GM21390 (cell line): ENCODE results near the gene DAB1.
"Not testable (repeated sequence)": the region's sequence is repeated elsewhere in the genome, so short reads cannot be mapped to it uniquely, and the experiment has no call there.

Experiments used
- ATAC-seq: cut with Tn5 transposase; IDR thresholded peaks from one replicate; pipeline ENCODE4 v1.9.1; 2021; ENCODE audit not compliant: unreplicated experiment

DAB1 gene

DNA sequence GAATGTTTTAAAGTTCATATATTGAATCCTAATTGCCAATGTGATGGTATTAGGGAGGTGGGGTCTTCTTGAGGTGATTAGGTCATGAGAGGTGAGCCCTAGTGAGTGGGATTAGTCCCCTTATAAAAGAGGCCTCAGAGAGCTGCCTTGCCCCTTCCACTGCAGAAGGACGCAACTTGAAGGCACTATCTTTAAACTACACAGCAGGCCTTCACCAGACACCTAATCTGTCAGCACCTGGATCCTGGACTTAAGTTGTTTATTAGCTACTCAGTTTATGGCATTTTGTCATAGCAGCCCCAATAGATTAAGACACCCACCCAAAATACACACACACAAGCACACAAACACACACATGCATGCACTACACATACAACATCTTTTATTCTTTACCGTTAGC, 61.4 kb downstream of the DAB1 start:
- ATAC-seq = no peak

DNA sequence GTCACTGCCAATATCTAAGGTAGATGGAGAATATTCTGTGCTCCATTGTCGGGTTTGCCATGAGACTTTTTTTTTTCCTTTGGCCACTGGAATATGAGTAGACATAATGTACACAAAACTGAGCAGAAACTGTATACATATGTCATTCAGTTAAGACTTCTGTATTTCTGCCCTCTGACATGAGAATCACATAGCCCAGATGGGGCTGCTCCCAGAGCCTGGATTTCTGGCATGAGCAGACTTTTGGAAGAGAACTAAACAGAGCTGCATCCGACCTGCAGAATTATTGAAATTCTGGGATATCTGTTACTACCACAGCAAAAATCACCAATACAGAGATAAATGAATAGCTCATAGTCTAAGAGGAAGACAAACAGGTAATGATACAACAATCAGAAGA, 62.3 kb downstream of the DAB1 start:
- no peak for ATAC-seq

DNA sequence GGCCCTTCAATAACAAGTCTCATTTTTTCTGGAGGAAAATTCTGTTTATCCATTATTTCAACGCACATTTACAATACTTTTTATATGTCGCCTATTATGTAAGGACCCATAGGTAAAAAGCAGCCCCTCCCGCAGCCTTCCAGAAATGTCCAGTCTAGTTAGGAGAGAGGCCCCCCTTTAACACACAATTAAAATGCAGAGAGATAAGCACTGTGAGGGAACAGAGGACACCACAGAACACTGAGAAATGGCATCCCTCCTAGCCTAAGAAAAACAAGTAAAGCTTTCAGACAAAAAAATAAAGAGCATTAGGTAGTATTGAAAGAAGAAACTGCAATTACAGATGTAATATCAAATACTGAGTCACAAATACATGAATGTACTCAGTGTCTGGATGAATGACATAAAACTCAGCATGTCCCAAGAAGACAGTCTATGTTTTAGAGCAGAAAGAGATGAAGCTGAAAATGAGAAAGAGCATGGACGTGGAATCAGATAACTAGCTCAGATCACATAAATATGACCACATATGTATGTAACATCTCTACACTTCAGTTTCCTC, 62.9 kb downstream of the DAB1 start:
- ATAC-seq = no peak

DNA sequence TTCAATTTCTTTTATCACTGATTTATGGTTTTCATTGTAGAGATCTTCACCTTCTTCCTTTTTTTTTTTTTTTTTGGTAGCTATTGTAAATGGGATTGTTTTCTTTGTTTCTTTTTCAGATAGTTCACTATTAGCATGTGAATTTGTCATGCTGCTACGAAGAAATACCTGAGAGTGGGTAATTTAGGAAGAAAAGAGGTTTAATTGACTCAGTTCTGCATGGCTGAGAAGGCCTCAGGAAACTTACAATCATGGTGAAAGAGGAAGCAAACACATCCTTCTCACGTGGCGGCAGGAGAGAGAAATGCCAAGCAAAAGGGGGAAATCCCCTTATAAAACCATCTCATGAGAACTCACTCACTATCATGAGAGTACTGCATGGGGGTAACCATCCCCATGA, 66.4 kb downstream of the DAB1 start:
- ATAC-seq = no peak

DNA sequence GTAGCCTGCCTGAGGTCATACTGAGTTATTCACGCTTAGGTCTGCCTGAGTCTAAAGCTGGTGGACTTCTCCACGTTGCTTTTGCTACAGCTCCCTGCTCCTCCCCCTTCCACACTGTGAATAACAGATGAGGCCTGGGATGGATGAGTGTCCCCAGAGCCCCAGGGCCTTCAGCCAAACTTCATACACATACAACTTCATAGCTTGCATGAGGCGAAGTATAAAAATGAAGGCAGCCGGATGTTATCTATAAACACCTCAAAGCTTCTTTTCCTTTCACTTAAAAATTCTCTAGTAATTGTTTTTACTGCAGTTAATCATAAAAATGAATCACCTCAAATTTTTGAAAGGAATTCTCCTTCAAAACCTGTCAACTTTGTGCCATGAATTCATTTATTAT, 70.2 kb downstream of the DAB1 start:
- ATAC-seq = no peak

DNA sequence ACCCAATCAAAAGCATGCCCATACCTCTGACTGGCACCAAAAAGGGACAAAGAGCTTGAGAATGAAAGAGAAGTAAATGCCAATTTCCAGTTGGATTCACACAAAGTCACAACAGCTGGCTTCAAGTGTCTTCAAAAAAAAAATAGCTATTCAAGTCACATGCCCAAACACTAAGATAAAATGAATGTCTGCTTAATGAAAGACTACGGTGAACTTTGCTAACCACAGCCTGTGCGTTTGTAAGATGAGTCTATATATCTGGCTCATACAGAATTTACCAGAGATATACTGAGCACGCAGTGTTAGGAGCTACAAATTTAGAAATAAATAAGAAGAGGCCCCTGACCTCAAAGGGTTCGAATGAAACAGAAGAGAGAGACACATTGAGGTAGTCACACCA, 73.2 kb downstream of the DAB1 start:
- ATAC-seq = no peak

DNA sequence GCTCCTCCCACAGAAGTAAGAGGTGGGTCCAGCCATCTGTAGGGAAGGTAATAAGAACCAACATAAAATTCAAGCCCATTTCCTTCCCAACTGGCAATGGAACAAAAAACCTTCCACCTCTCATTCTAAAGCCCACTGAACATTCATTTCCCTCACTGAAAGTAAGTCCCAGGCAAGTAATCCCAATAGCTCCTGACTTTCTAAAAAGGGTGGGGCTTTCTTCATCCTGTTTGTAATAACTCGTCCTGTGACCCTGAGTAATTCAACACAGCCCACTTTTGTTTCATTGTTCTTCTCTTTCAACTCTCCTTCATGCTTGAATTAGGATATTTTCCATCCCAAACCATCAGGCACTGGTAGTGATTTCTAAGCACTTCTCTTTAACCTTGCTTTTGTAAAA, 74.9 kb downstream of the DAB1 start:
- ATAC-seq = no peak

DNA sequence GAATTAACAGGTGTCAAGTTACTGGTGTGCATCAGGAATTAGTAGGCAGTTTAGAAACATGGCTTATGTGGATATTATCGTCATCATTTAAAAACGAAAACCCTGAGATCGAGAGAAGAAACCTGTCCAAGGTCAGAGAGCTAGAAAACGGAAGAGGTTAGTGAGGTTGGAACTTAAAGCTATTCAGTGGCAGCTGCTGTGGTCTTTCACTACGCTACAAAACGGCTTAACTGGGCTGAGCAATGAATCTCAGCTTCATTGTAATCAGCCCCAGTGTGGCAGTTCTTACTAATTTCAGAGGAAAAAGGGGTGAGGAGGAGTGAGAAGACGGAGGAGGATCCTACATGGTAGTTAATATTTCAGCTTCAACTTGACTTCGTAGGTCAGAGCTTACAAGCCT, 77.9 kb downstream of the DAB1 start:
- no peak for ATAC-seq

DNA sequence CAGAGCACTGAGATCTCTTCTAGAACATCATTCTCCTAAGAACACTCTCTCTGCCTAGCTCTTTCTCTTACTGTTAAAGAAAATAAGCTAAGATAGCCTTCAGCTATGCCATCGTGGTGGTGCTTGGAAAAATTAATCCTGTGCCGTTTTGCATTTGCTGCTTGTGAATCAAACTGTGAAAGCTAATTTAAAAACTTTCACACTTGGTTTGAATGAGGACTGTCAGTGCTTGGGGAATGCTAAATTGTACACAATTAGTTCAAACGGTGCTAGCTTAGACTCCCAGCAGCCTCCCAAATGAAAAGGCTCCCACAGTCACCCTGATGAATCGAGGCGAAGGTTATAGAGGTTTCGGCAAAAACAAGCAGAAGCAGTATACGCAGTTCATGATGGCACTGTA, 79.6 kb downstream of the DAB1 start:
- no peak for ATAC-seq

DNA sequence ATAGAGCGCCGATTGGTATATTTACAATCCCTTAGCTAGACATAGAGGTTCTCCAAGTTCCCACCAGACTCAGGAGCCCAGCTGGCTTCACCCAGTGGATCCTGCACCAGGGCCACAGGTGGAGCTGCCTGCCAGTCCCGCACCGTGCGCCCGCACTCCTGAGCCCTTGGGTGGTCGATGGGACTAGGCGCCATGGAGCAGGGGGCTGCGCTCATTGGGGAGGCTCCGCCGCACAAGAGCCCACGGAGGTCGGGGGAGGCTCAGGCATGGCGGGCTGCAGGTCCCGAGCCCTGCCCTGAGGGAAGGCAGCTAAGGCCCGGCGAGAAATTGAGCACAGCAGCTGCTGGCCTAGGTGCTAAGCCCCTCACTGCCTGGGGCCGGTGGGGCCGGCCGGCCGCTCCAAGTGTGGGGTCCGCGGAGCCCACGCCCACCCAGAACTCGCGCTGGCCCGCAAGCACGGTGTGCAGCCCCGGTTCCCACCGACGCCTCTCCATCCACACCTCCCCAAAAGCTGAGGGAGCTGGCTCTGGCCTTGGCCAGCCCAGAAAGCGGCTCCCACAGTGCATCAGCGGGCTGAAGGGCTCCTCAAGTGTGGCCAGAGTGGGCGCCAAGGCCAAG, 80.5 kb downstream of the DAB1 start:
- not testable (repeated sequence) for ATAC-seq

DNA sequence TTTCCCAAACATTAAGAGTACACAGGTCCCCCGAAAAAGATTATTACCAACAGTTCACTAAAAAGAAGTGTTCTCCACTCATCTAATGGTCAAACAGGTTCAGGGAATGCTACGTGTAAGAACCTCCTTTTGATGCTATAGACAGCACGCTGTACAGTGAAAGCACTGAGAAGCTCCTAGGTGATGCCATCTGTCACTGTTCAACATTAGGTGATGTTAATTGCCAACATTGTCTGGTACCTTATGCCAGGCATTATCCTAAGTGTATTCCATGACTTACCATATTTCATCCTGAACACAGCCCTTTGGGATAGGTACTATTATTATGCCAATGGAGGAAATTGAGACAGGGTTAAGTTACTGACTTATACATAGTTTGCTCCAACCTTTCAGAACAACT, 82.1 kb downstream of the DAB1 start:
- ATAC-seq = no peak

DNA sequence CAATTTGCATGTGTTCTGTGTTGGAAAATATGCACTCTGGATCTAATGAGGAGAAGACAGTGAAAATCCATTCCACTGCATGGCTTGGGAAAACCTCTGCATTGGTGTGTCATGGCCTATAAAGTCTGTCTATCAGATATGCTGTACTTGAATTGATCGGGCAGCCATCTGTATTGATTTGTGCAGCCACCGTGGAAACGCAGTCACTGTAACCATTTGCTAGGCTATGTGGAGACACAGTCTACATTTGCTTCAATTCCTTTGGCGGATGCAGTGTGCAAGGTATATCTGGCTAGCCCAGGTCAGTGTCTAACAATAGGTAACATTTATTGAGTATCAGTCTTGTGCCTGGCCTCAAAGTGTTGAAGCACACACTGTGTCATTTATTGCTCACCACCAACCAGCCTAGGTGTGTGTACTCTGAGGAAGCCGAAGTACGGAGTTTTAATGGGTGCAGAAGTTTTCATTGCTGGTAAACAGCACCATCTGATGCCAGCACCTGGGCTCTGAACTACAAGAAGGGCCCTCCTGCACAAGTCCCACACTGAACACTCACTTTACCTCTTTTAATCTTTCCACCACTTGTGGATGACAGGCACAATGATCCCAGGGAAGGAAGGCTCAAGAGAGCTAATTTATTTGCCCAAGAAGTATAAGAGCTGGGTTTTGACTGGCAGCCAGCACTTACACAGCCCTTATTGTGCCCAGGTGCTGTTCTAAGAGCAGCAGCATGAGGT, 83.4 kb downstream of the DAB1 start:
- no peak for ATAC-seq

DNA sequence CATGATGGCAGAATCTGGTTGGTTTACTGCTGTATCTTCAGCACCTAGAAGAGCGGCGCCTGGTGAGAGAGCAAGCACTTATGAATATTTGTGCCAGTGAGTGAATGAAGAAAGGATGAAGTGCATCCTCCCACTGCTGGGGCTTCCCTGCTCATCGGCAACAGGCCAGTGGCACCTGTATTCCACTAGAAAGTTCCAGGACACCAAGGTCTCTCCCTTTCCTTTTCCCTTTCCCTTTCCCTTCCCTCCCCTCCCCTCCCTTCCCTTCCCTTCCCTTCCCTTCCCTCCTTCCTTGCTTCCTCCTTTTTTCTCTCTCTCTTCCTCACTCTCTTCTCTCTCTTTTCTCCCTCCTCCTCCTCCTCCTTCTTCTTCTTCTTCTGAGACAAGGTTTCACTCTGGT, 86.2 kb downstream of the DAB1 start:
- ATAC-seq = no peak

DNA sequence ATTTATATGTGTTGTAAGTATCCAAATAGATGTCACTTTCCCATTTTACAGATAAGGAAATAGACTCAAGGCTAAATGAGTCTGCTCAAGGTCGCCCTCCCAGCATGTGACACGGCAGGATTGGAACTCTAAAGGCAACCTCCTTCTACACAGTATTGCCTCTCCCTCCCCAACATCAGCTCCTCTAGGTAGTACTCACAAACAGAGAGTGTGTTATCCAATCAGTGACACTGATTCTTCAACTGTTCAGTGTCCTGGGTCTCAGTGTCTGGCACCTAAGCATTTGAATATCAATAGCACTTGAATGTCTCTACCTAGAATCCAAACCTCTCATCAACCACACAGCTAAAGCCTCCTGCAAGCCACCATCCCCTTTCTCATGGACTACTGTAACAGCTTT, 87.1 kb downstream of the DAB1 start:
- ATAC-seq = no peak

DNA sequence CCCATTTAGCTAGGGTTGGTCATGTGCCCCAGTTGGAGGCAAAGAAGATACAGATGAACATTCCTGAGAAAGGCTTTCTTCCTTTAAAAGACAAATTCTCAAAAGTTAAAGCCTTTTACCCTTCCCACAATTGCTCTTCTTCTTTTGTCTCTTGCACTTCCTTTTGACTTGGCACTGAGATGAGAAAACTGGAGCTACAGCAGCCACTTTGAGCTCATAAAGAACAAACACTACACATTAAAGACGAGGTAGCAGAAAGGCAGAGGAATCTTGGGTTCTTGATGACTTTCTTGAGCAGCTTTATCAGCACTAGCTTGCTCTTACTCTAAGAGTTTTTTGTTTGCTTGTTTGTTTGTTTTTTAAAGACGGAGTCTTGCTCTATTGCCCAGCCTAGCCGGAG, 92.2 kb downstream of the DAB1 start:
- ATAC-seq = no peak

DNA sequence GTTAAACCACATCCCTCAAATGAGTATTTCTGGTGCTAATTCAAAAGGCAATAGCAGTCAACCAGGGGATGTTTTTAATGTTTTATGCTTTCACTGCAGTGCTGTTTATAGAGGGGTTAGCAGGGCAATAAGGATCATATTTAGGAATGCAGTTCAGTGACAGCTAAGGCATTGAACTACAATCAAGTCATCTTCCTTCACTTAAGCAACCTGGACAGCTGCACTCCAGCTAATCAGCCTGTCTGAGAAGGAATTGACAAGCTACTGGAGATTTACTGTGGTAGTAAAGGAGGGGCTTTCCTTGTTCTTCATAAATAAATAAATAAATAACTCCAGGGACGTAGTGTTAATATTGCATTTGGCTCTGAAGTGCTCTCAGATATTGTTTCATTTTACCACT, 93.9 kb downstream of the DAB1 start:
- no peak for ATAC-seq

DNA sequence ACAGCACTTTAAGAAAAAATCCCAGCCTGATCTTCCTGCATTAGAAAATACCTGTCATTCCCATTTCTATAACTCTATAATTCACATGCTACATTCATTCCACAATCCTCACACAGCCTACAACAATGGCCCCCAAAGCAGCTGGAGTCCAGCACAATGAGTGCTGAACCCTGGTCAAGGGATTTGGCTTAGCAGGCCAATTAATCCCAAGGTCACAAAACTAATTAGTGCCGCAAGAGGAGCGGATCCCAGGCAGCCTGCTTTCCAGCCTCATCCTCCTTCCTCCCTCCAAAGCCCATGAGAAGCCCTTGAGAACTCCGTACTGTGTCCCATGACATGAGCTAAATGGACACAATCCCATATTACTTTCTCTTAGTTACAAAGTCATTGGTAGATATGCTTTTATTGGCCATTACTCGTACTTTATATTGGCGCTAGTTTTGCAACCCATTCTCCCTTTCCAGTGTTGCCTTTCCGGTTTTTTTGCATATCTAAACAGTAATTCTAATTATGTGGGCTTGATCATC, 94.8 kb downstream of the DAB1 start:
- no peak for ATAC-seq

DNA sequence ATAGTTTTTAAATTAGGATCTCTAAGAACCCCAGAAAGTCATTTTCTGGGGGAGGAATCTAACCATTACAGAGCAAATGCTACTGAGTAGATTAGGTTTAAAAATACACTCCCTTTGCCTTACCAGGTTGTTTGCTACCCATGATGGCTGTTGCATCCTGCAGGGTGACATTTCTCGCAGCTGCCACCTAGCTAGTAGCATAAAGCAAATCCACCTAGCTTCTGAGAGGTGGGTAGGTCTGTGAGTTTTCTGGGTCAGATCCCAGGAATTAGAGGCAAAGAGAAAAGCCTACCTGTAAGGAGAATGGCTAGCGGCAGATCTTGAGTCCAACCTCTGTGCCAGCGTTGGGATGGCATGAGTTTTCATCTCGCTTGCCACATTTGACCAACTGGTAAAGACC, 95.9 kb downstream of the DAB1 start:
- ATAC-seq = no peak

DNA sequence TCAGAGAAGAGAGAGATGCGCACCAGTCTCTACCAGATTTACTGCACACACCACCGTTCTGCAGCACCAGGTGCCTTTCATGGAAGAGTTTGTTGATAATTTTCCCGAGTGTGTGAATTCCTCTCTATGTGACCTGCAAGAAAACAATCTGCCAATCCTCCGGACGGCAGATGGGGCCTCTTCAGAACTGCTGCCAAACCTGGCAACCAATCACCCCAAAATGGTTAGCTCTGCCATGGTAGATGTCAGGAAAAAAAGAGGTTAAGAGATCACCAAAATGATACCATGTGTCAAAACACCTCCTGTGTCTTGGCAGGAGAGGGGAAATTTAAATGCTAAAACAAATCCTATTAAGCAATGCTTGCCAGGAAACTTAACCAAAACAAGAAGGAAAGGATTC, 96.5 kb downstream of the DAB1 start:
- ATAC-seq = no peak

DNA sequence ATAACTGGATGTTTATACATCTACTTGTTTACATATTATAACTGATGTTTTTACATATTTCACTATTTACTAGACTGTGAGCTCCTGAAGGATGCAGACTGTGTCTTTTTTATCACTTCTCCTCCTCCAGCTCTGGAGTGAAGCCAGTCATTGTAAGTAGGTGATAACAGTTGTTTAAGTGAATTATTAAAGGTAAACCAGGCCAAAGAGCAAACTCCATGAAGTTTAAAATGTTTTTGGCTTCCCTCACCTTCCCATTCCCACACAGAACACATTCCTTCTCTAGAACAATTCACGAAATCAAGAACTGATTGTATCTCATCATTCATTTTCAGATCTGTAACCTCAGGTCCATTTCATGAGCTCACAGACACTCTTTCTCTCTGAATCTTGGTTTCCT, 98.3 kb downstream of the DAB1 start:
- no peak for ATAC-seq

DNA sequence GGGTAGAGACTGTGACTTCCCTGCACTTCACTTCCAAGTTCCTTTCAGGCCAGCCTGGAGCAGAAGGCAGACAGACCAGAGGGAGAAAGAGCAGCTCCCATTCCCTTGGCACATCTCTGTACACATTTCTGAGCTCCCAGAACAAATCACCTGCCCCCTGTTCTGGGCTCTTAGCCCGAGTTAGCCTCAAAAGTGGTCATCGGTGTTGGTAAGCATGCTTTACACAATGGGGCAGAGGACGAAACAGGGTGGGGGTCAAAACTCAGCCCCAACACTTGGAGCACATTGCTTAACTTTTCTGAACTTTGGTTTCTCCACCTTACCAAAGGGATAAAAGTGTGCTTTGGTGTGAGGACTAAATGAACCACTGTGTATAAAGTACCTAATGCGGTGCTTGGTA, 98.7 kb downstream of the DAB1 start:
- ATAC-seq = no peak

DNA sequence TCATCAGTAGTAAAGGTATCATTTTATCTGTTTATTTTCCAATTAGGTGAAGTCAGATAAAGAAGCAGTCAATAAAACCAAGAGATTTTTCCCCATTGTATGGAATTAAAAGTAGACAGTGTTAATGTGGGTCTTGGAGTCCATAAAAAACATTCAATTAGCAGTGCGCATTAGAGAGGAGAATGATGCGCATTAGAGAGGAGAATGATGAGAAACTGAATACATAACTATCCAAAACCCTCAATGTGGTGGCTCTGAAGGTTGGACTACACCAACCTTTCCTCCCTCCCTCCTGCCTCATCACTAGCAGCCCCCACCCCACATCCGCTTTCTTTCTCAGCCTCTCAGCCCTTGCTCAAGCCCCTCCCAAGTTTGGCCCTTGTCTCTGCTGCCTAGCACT, 99.5 kb downstream of the DAB1 start:
- ATAC-seq = no peak

DNA sequence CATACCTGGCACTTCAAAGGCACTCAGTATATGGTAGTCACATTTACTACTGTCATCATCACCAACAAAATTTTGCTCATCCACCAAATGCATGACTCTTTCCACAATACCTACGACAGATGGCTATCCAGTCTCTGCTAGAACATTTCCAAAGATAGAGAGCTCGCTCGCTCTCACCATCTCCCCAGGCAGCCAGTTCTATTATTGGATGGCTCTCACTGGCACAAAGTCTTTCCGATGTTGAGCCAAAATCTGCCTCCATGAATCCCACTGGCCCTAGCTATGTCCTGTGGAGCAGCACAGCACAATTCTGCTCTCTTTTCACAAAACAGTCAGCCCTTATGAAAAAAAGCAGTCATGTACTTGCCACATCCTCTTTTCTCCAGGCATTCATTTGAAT, 102.1 kb downstream of the DAB1 start:
- ATAC-seq = no peak
